HepG2 (cell line): ENCODE measurements around the gene CEBPE. TPM values are rescaled to one million over a fixed set of nuclear protein-coding genes. Genes with fewer than 3 reads are reported as not detected.

Source experiments
- ATF1 ChIP-seq: IDR thresholded peaks from 2 replicates; pipeline ENCODE4 v1.6.1; 2016; ENCODE audit warnings: mild to moderate bottlenecking, control low read depth
- BATF2 ChIP-seq: sonication (generic); formaldehyde crosslinking; IDR thresholded peaks from 2 replicates; pipeline ENCODE4 v1.8.0; 2022; ENCODE audit warnings: mild to moderate bottlenecking, missing genetic modification reagents, moderate library complexity
- CENPBD1 ChIP-seq: sonication (generic); formaldehyde crosslinking; IDR thresholded peaks from 2 replicates; pipeline ENCODE4 v1.8.0; 2022; ENCODE audit warnings: missing genetic modification reagents, low read depth, mild to moderate bottlenecking, borderline replicate concordance
- ELF1 ChIP-seq: sonication (generic); formaldehyde crosslinking; IDR thresholded peaks from 2 replicates; pipeline ENCODE4 v1.4.0; 2020; ENCODE audit warnings: missing genetic modification reagents
- FOXO1 ChIP-seq: sonication (generic); formaldehyde crosslinking; IDR thresholded peaks from 2 replicates; pipeline ENCODE4 v1.4.0; 2020; ENCODE audit warnings: missing genetic modification reagents
- GABPB1 ChIP-seq: IDR thresholded peaks from 2 replicates; pipeline ENCODE4 v1.6.1; 2016; ENCODE audit warnings: mild to moderate bottlenecking, missing genetic modification reagents, moderate library complexity, missing compliant biosample characterization
- KAT2B ChIP-seq: fragments of 150-350 bp; IDR thresholded peaks from 2 replicates; pipeline ENCODE4 v1.6.1; 2014; ENCODE audit warnings: low read depth, low read length, borderline replicate concordance
- KDM1A ChIP-seq: IDR thresholded peaks from 2 replicates; pipeline ENCODE4 v1.6.1; 2016; ENCODE audit warnings: missing compliant biosample characterization
- NCOA2 ChIP-seq: sonication (generic); formaldehyde crosslinking; IDR thresholded peaks from 2 replicates; pipeline ENCODE4 v1.8.0; 2022; ENCODE audit warnings: inconsistent platforms
- NR2F2 ChIP-seq: IDR thresholded peaks from 2 replicates; pipeline ENCODE4 v1.6.1; 2012; ENCODE audit warnings: low read depth, inconsistent platforms, borderline replicate concordance
- RXRB ChIP-seq: IDR thresholded peaks from 2 replicates; pipeline ENCODE4 v1.6.1; 2016; ENCODE audit warnings: borderline replicate concordance, missing genetic modification reagents, missing compliant biosample characterization
- SAFB2 ChIP-seq: sonication (generic); formaldehyde crosslinking; IDR thresholded peaks from 2 replicates; pipeline ENCODE4 v1.5.1; 2020; ENCODE audit warnings: missing genetic modification reagents, low read depth, mild to moderate bottlenecking, borderline replicate concordance
- ZKSCAN8 ChIP-seq: IDR thresholded peaks from 2 replicates; pipeline ENCODE4 v1.6.1; 2016; ENCODE audit warnings: borderline replicate concordance, missing genetic modification reagents, missing compliant biosample characterization
- ZMAT5 ChIP-seq: sonication (generic); formaldehyde crosslinking; IDR thresholded peaks from 2 replicates; pipeline ENCODE4 v1.5.0; 2020; ENCODE audit warnings: mild to moderate bottlenecking, low read depth, missing genetic modification reagents, borderline replicate concordance
- ZMYM2 ChIP-seq: sonication (generic); formaldehyde crosslinking; IDR thresholded peaks from 2 replicates; pipeline ENCODE4 v1.8.0; 2022; ENCODE audit warnings: mild to moderate bottlenecking, missing genetic modification reagents
- ZNF12 ChIP-seq: sonication (generic); formaldehyde crosslinking; IDR thresholded peaks from 2 replicates; pipeline ENCODE4 v1.5.0; 2020; ENCODE audit warnings: missing genetic modification reagents
- ZNF180 ChIP-seq: sonication (generic); formaldehyde crosslinking; IDR thresholded peaks from 2 replicates; pipeline ENCODE4 v1.4.0; 2020; ENCODE audit warnings: low read depth, missing genetic modification reagents, borderline replicate concordance
- ZNF20 ChIP-seq: sonication (generic); formaldehyde crosslinking; IDR thresholded peaks from 2 replicates; pipeline ENCODE4 v1.4.0; 2020; ENCODE audit warnings: mild to moderate bottlenecking, moderate library complexity, missing genetic modification reagents
- ZNF264 ChIP-seq: sonication (generic); formaldehyde crosslinking; IDR thresholded peaks from 2 replicates; pipeline ENCODE4 v1.4.0; 2020; ENCODE audit warnings: missing genetic modification reagents
- ZNF317 ChIP-seq: sonication (generic); formaldehyde crosslinking; IDR thresholded peaks from 2 replicates; pipeline ENCODE4 v1.5.0; 2020; ENCODE audit warnings: mild to moderate bottlenecking, missing genetic modification reagents
- ZNF543 ChIP-seq: sonication (generic); formaldehyde crosslinking; IDR thresholded peaks from 2 replicates; pipeline ENCODE4 v1.4.0; 2020; ENCODE audit warnings: mild to moderate bottlenecking, missing genetic modification reagents
- ZNF557 ChIP-seq: sonication (generic); formaldehyde crosslinking; IDR thresholded peaks from 2 replicates; pipeline ENCODE4 v1.4.0; 2020; ENCODE audit warnings: missing genetic modification reagents
- ZNF7 ChIP-seq: IDR thresholded peaks from 2 replicates; pipeline ENCODE4 v1.6.1; 2016; ENCODE audit warnings: missing biosample characterization, missing genetic modification reagents
- ZNF816 ChIP-seq: sonication (generic); formaldehyde crosslinking; IDR thresholded peaks from 2 replicates; pipeline ENCODE4 v1.8.0; 2022; ENCODE audit warnings: missing genetic modification reagents, mild to moderate bottlenecking, borderline replicate concordance
- polyA plus RNA-seq, 8 experiments: library from polyadenylated mRNA; depleted of rRNA in 3 of 8; stranded (reverse) in 7 of 8; unstranded in 1 of 8; fragments of >200 nt; fragmentation: Illumina TruSeq in 4 of 8; extraction: Trizol in 4 of 8; gene quantifications; 2 replicates each; pipeline versions ENCODE4 v1.2.1 to v1.2.3, GENCODE V29; 2011 to 2016; ENCODE audit warnings: low read depth in 4 of 8, missing spikeins in 1 of 8, mixed read lengths in 1 of 8; ENCODE audit not compliant: insufficient read depth in 1 of 8
- total RNA-seq, 5 experiments: library from RNA; depleted of rRNA; stranded (reverse); fragments of >200 nt; fragmentation: Illumina TruSeq; extraction: Trizol; gene quantifications; 2 replicates each; pipeline ENCODE4 v1.2.3, GENCODE V29; 2016; ENCODE audit warnings: low read depth in 1 of 5
- TF ChIP-seq, protein P1 (sequence below): sonication (generic); formaldehyde crosslinking; IDR thresholded peaks from 2 replicates; pipeline ENCODE4 v1.5.0; 2020; ENCODE audit warnings: missing genetic modification reagents
- TF ChIP-seq, protein P2 (sequence below): sonication (generic); formaldehyde crosslinking; IDR thresholded peaks from 2 replicates; pipeline ENCODE4 v1.8.0; 2022; ENCODE audit warnings: low read depth, missing genetic modification reagents
- TF ChIP-seq, protein P3 (sequence below): sonication (generic); formaldehyde crosslinking; IDR thresholded peaks from 2 replicates; pipeline ENCODE4 v1.5.1; 2020; ENCODE audit warnings: mild to moderate bottlenecking, missing genetic modification reagents, moderate library complexity

Gene CEBPE
- total and polyA plus RNA-seq, 2 of the 13 experiments (the other 11 are each of a cell fraction or from before 2014, with no cell fraction given) = 0.09 to 0.11 TPM

DNA sequence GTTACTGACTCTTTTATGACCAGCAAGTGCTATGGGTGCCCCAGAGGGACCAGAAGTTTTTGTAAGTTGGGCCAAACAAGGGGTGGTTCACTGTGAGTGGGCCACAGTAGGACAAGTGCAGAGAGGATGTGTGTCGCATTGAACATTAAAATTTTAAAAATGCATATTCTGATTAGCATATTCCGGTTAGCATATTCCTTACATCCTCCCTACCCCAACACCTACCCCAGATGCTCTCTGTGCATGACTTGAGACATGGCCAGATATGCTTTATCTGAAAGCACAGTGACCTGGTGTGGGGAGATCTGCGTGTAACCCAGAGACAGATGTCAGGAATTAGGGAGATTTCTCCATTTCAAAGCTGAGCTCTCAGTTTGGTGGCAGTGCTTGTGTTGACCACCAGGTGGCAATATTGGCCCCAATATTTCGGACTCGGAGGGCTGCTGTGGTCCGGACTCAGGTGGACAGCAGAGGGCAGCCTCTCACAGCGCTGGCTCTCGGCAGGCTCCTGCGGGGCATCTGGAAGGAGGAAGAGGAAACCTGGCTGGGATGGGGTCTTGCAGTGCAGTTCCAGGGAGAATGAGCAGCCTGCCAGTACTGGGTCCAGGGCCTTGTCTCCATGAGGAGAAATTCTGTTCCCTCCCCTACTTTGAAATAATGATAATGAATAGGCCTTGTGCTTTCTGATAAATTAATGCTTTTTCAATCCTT lies 1.6 kb upstream of the CEBPE start (continued):
- TF ChIP-seq KAT2B (no peak), ZMYM2 (CRISPR knock-in tag) (no peak), KDM1A (CRISPR knock-in tag) (peak; percentile 65), CENPBD1 (CRISPR knock-in tag) (no peak), ZNF7 (CRISPR knock-in tag) (no peak), FOXO1 (CRISPR knock-in tag) (peak; percentile 87), ZNF816 (CRISPR knock-in tag) (no peak), ZNF180 (CRISPR knock-in tag) (no peak), RXRB (CRISPR knock-in tag) (peak; percentile 88), ZKSCAN8 (peak; percentile 78), ZNF264 (CRISPR knock-in tag) (no peak), NCOA2 (CRISPR knock-in tag) (peak; percentile 50), SAFB2 (CRISPR knock-in tag) (peak; percentile 46; the same call in 1 of the 2 replicates), ZNF557 (no peak), GABPB1 (CRISPR knock-in tag) (peak; percentile 72), BATF2 (CRISPR knock-in tag) (no peak), ZNF12 (CRISPR knock-in tag) (no peak), ZNF20 (CRISPR knock-in tag) (no peak), ELF1 (CRISPR knock-in tag) (peak; percentile 62), ZNF317 (CRISPR knock-in tag) (0 out of 2 replicates have a peak, but pooled peaks have one; percentile 22), ATF1 (CRISPR knock-in tag) (no peak), NR2F2 (no peak), ZMAT5 (CRISPR knock-in tag) (no peak), ZNF543 (CRISPR knock-in tag) (no peak)
- TF ChIP-seq, protein P1, sequence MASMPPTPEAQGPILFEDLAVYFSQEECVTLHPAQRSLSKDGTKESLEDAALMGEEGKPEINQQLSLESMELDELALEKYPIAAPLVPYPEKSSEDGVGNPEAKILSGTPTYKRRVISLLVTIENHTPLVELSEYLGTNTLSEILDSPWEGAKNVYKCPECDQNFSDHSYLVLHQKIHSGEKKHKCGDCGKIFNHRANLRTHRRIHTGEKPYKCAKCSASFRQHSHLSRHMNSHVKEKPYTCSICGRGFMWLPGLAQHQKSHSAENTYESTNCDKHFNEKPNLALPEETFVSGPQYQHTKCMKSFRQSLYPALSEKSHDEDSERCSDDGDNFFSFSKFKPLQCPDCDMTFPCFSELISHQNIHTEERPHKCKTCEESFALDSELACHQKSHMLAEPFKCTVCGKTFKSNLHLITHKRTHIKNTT (CRISPR knock-in tag) = no peak
- TF ChIP-seq, protein P2, sequence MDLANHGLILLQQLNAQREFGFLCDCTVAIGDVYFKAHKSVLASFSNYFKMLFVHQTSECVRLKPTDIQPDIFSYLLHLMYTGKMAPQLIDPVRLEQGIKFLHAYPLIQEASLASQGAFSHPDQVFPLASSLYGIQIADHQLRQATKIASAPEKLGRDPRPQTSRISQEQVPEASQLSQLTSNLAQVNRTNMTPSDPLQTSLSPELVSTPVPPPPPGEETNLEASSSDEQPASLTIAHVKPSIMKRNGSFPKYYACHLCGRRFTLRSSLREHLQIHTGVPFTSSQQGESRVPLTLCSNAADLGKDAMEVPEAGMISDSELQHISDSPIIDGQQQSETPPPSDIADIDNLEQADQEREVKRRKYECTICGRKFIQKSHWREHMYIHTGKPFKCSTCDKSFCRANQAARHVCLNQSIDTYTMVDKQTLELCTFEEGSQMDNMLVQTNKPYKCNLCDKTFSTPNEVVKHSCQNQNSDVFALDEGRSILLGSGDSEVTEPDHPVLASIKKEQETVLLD (CRISPR knock-in tag) = no peak
- TF ChIP-seq, protein P3, sequence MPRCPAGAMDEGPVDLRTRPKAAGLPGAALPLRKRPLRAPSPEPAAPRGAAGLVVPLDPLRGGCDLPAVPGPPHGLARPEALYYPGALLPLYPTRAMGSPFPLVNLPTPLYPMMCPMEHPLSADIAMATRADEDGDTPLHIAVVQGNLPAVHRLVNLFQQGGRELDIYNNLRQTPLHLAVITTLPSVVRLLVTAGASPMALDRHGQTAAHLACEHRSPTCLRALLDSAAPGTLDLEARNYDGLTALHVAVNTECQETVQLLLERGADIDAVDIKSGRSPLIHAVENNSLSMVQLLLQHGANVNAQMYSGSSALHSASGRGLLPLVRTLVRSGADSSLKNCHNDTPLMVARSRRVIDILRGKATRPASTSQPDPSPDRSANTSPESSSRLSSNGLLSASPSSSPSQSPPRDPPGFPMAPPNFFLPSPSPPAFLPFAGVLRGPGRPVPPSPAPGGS (CRISPR knock-in tag) = no peak
